PC-9 (cell line): Measurements from ENCODE around the gene RSF1.

Experiments used
- EZH2 ChIP-seq: fragments of 200-600 bp; sonication (generic); IDR thresholded peaks from 2 replicates; pipeline ENCODE4 v1.8.0; 2017; ENCODE audit warnings: antibody characterized with exemption, low read depth
- TF ChIP-seq, protein P1 (sequence below): fragments of 200-600 bp; sonication (generic); conservative IDR thresholded peaks from 2 replicates; pipeline ENCODE4 v1.6.1; 2017; ENCODE audit warnings: mixed run types, antibody characterized with exemption, mild to moderate bottlenecking, moderate library complexity

DNA sequence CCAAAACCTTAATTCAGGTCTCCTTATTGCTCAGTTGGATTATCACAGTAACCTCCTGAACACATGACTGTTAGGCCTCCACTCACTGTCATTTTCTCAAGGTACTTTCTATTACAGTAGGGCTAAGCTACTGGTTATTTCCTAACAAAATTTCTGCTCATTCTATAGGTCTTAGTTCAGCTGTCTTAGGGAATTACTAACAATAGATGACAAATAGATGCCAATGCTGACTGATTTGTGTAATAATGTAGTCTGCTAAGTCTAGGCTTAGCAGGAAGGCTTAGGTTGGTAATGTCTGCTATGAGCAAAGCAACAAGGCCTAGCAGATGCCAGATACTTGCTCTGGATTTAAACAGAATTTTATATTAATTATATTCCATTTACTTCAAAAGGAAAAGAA is 58.1 kb downstream of the RSF1 start:
- TF ChIP-seq, protein P1, sequence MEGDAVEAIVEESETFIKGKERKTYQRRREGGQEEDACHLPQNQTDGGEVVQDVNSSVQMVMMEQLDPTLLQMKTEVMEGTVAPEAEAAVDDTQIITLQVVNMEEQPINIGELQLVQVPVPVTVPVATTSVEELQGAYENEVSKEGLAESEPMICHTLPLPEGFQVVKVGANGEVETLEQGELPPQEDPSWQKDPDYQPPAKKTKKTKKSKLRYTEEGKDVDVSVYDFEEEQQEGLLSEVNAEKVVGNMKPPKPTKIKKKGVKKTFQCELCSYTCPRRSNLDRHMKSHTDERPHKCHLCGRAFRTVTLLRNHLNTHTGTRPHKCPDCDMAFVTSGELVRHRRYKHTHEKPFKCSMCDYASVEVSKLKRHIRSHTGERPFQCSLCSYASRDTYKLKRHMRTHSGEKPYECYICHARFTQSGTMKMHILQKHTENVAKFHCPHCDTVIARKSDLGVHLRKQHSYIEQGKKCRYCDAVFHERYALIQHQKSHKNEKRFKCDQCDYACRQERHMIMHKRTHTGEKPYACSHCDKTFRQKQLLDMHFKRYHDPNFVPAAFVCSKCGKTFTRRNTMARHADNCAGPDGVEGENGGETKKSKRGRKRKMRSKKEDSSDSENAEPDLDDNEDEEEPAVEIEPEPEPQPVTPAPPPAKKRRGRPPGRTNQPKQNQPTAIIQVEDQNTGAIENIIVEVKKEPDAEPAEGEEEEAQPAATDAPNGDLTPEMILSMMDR, result no peak
- no peak for TF ChIP-seq EZH2
